ENCODE measurements around the gene DAB2IP. TPM values are rescaled to one million over a fixed set of nuclear protein-coding genes. Genes with fewer than 3 reads are reported as not detected.

DAB2IP gene
- total RNA-seq, 1 experiment from 2014 or later, result 19.1 TPM

GRCh38 chr9:121662891-121663580 lies 11.6 kb downstream of the DAB2IP start:
- no peak for DNase-seq (ENCODE audit: low spot score)

GRCh38 chr9:121663591-121663990 lies 12.2 kb downstream of the DAB2IP start:
- no peak for DNase-seq (ENCODE audit: low spot score)

GRCh38 chr9:121666294-121666693 lies 14.9 kb downstream of the DAB2IP start:
- DNase-seq (ENCODE audit: low spot score), result no peak

GRCh38 chr9:121667214-121667613 lies 15.8 kb downstream of the DAB2IP start:
- no peak for DNase-seq (ENCODE audit: low spot score)

- DNase-seq (ENCODE audit: low spot score), result no peak
Measured at GRCh38 chr9:121667890-121668289, 16.5 kb downstream of the DAB2IP start.

GRCh38 chr9:121670431-121670830 lies 19.0 kb downstream of the DAB2IP start:
- peak; percentile 52 for DNase-seq (ENCODE audit: low spot score)

GRCh38 chr9:121671612-121672155 lies 20.2 kb downstream of the DAB2IP start:
- DNase-seq (ENCODE audit: low spot score), result no peak

- DNase-seq (ENCODE audit: low spot score), result no peak
Measured at GRCh38 chr9:121672213-121672612, 20.8 kb downstream of the DAB2IP start.

- DNase-seq (ENCODE audit: low spot score), result no peak
Measured at GRCh38 chr9:121672986-121673385, 21.6 kb downstream of the DAB2IP start.

- no peak for DNase-seq (ENCODE audit: low spot score)
Measured at GRCh38 chr9:121673576-121673975, 22.1 kb downstream of the DAB2IP start.

GRCh38 chr9:121674017-121674416 lies 22.6 kb downstream of the DAB2IP start:
- no peak for DNase-seq (ENCODE audit: low spot score)

- DNase-seq (ENCODE audit: low spot score), result peak; percentile 80
Measured at GRCh38 chr9:121674952-121675351, 23.5 kb downstream of the DAB2IP start.

GRCh38 chr9:121675381-121675780 lies 23.9 kb downstream of the DAB2IP start:
- DNase-seq (ENCODE audit: low spot score), result no peak

- DNase-seq (ENCODE audit: low spot score), result no peak
Measured at GRCh38 chr9:121675969-121676822, 24.8 kb downstream of the DAB2IP start.

GRCh38 chr9:121676926-121677325 lies 25.5 kb downstream of the DAB2IP start:
- DNase-seq (ENCODE audit: low spot score), result no peak

- DNase-seq (ENCODE audit: low spot score), result no peak
Measured at GRCh38 chr9:121678501-121679022, 27.1 kb downstream of the DAB2IP start.

- DNase-seq (ENCODE audit: low spot score), result no peak
Measured at GRCh38 chr9:121679901-121680635, 28.6 kb downstream of the DAB2IP start.

- no peak for DNase-seq (ENCODE audit: low spot score)
Measured at GRCh38 chr9:121681404-121681803, 30.0 kb downstream of the DAB2IP start.

GRCh38 chr9:121682201-121682600 lies 30.8 kb downstream of the DAB2IP start:
- no peak for DNase-seq (ENCODE audit: low spot score)

- DNase-seq (ENCODE audit: low spot score), result no peak
Measured at GRCh38 chr9:121682926-121683515, 31.6 kb downstream of the DAB2IP start.

GRCh38 chr9:121683652-121684051 lies 32.2 kb downstream of the DAB2IP start:
- no peak for DNase-seq (ENCODE audit: low spot score)
